ENCODE measurements around the gene CENPC.
"Not testable (repeated sequence)": the region's sequence is repeated elsewhere in the genome, so short reads cannot be mapped to it uniquely, and the experiment has no call there.

DNA sequence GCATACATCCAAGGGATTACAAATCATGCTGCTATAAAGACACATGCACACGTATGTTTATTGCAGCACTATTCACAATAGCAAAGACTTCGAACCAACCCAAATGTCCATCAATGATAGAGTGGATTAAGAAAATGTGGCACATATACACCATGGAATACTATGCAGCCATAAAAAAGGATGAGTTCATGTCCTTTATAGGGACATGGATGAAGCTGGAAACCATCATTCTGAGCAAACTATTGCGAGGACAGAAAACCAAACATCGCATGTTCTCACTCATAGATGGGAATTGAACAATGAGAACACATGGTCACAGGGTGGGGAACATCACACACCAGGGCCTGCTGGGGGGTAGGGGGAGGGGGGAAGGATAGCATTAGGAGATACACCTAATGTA lies 12.9 kb downstream of the CENPC start:
- not testable (repeated sequence) for TF ChIP-seq CTCF (conservative IDR thresholded peaks at IDR 0.05 in 1 of 2, IDR thresholded peaks at IDR 0.05 in 1 of 2; ENCODE audit: low read depth in 1 of 2, low read length in 2 of 2); EZH2 (IDR thresholded peaks at IDR 0.05; ENCODE audit: low read length, missing control alignments)

All from fibroblast of lung (primary cell).